Epithelial cell of esophagus (primary cell): ENCODE measurements around the gene SFMBT2.

Experiments
- DNase-seq: peaks from one replicate; pipeline ENCODE4 v3.0.0; 2010; ENCODE audit warnings: low read depth
- H3K4me3 ChIP-seq: 2 replicates; pipeline ENCODE4 v1.5.1; 2011; ENCODE audit warnings: mild to moderate bottlenecking, low read length, control low read depth
- TF ChIP-seq, protein P1 (sequence below): IDR thresholded peaks from 2 replicates; pipeline ENCODE4 v1.5.1; 2011; ENCODE audit warnings: low read depth, mild to moderate bottlenecking, low read length, control low read depth, inconsistent platforms; ENCODE audit not compliant: insufficient read depth; ENCODE audit errors: missing control alignments

Gene SFMBT2

DNA sequence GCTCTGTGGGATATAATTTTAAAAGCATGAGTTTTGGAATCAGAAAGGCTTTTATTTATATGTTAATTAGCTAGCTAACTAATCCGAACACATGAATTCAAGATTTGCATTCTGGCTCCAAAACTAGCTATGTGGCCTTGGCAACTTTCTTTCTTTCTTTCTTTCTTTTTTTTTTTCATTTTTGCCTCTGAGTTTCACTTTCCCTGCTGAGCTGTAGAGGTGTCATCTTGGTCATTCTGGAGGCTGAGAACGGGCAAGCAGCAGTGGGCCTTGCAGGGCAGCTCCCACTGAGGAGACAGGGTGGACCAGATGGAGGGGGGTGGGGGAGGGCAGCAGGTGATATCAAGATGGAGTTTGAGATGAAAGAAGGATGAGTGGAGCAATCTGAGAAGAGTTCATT lies 24.8 kb upstream of the SFMBT2 start:
- DNase-seq, result no peak
- TF ChIP-seq, protein P1, sequence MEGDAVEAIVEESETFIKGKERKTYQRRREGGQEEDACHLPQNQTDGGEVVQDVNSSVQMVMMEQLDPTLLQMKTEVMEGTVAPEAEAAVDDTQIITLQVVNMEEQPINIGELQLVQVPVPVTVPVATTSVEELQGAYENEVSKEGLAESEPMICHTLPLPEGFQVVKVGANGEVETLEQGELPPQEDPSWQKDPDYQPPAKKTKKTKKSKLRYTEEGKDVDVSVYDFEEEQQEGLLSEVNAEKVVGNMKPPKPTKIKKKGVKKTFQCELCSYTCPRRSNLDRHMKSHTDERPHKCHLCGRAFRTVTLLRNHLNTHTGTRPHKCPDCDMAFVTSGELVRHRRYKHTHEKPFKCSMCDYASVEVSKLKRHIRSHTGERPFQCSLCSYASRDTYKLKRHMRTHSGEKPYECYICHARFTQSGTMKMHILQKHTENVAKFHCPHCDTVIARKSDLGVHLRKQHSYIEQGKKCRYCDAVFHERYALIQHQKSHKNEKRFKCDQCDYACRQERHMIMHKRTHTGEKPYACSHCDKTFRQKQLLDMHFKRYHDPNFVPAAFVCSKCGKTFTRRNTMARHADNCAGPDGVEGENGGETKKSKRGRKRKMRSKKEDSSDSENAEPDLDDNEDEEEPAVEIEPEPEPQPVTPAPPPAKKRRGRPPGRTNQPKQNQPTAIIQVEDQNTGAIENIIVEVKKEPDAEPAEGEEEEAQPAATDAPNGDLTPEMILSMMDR, result no peak
- no peak overlapping the region for H3K4me3 ChIP-seq

DNA sequence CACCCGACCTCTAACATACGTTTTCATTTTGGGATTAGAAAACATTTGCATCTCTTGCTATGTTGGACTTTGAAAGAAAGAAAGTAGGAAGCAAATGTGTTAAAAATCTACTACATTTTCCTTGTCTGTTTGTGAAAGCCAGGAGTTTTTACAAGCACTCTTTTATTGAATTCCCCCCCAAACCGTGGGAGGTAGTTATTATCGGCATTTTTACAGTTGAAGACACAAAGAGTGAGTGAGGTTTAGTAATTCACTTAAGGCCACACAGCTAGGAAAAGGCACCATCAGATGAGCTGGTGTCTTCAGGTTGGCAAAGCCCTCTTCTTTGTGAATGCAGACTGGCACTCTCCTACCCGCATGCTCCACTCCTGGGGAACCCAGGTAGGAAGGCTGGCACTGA lies 23.5 kb upstream of the SFMBT2 start:
- DNase-seq, result no peak
- H3K4me3 ChIP-seq, result no peak overlapping the region
- TF ChIP-seq, protein P1, result no peak

DNA sequence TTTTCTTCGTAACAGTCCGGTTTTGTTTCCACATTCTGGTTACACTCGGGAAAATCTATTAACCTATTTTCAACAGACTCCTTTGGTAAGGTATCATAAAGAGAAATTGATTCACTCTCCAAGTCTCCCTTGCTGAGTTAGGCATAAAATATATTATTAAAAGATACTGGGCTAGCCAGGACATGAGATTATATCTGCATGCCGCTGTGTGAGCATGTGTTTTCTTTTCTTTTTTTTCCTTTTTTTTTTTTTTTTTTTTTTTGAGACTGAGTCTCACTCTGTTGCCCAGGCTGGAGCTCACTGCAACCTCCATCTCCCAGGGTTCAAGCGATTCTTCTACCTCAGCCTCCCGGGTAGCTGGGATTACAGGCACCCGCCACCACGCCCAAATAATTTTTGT lies 23.0 kb upstream of the SFMBT2 start:
- TF ChIP-seq, protein P1, result no peak
- no peak for DNase-seq
- H3K4me3 ChIP-seq, result no peak overlapping the region

DNA sequence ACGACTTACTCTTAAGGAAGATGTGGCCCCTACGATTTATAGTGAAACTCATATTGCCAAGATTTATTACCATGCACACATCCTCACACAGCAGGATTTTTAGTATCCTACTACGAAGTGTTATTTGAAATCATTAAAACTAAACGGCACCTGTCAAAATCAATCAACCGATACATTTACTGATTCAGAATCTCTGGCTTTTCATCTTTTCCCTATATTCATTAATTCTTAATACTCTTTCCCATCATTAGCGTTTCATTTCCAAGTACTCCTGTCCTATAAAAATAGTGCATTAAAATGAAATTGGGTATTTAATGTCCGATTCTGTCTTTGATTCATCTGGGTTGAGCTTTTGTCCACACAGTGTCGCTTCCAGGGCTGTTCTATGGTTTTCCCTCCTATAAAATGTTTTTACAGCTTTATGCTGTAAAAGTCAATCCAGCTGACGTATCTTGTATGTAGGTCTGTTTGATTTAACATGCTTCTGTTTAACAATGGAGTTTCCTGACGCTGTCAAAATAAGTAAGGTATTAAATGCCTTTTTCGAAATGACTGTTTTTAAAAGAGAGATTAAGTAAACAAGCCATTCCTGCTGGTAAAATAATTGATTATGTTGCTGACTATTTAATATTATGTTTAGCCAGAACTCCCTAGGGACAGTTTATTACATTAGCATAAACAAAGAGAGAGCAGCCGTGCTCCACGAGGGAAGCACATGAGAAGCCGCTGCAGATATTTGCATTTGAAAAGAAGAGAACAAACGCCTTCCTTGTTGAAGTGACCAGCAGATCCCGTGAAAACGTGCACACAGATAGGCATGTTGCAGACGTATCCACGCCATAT lies 22.3 kb upstream of the SFMBT2 start:
- no peak for DNase-seq
- no peak overlapping the region for H3K4me3 ChIP-seq
- TF ChIP-seq, protein P1, result no peak

DNA sequence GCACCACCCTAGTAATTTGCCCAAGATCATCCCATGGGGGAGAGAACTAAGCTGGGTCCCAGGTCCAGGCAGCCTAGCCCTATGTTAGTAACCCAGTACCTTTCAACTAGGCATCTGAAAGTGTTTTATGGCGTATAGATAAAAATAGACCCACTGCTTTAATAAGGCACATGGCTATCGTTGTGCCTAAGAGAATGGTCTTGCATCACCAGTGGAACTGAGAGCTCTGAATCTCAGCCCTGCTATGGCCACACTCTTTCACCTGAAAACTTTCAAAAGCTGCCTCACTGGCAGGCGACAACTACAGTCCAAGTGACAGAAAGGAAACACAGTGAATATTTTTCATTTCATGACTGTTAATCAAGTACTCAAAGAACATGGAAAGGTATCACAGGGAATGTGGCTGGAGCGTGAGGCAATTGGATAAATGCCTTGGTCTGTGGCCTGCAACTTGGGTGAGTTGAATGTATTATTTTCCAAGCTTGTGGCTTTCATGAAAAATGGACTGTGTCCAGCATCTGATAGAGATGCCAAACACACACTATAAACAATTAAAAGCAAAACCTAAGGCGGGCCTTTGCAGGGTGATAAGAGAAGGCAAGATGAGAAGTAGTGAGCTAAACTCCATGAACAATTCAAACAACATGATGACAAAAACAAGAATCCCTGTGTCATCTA lies 18.0 kb upstream of the SFMBT2 start:
- H3K4me3 ChIP-seq, result no peak overlapping the region
- no peak for DNase-seq
- TF ChIP-seq, protein P1, result no peak

DNA sequence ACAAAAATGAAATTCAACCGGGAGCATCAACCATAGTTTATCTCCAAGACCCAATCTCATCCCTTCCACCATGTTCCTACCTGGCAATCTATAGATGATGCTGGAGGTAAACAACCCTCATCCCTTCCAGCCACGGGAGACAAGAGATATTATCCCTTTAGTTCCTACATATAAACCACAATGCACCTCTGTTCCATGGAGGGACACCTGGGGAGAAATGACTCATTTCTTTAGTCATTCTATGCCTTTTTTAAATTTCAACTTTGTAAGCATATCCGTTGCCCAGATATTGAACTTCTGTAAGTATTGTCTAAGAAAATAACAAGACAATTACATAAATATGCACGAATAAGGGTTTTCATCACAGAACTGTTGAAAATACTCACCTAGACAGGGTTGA lies 15.5 kb upstream of the SFMBT2 start:
- TF ChIP-seq, protein P1, result no peak
- DNase-seq, result no peak
- H3K4me3 ChIP-seq, result no peak overlapping the region
